Testis (tissue), 3 donors: ENCODE data around the gene PTPN6. TPM values are rescaled to one million over a fixed set of nuclear protein-coding genes. Genes with fewer than 3 reads are reported as not detected.

Experiments used
- DNase-seq: peaks from one replicate; pipeline ENCODE4 v3.0.0-alpha.2; 2019
- H3K27ac ChIP-seq, 2 donors: fragments of 200-600 bp; sonication (generic); one replicate each; pipeline ENCODE4 v1.5.1; 2019
- H3K27me3 ChIP-seq: fragments of 200-600 bp; sonication (generic); one replicate; pipeline ENCODE4 v1.5.1; 2019
- H3K36me3 ChIP-seq: fragments of 200-600 bp; sonication (generic); one replicate; pipeline ENCODE4 v1.5.1; 2017; ENCODE audit warnings: low read depth; ENCODE audit errors: missing control alignments
- H3K4me1 ChIP-seq: fragments of 200-600 bp; sonication (generic); one replicate; pipeline ENCODE4 v1.5.1; 2019
- H3K4me3 ChIP-seq, 2 donors: fragments of 200-600 bp; sonication (generic); one replicate each; pipeline ENCODE4 v1.5.1; 2017 to 2019
- H3K9me3 ChIP-seq: fragments of 200-600 bp; sonication (generic); one replicate; pipeline ENCODE4 v1.5.1; 2017
- CTCF ChIP-seq, 3 experiments: fragments of 450-650 bp in 2 of 3; fragments of 200-600 bp in 1 of 3; sonication (generic) in 1 of 3; IDR thresholded peaks; one replicate each; pipeline ENCODE4 v1.5.1; 2016 to 2019; ENCODE audit warnings: antibody characterized with exemption in 3 of 3, mild to moderate bottlenecking in 2 of 3, moderate library complexity in 1 of 3
- POLR2A ChIP-seq: fragments of 450-650 bp; IDR thresholded peaks from one replicate; pipeline ENCODE4 v1.6.1; 2017; ENCODE audit warnings: antibody characterized with exemption, mild to moderate bottlenecking, moderate library complexity
- WGBS, 2 donors: methylation state at CpG; one replicate each; pipeline ENCODE4 v1.1.5; 2018; 5-methylcytosine and 5-hydroxymethylcytosine counted together
- intact Hi-C: fragments of 100-400 bp; cut with DNase I; formaldehyde crosslinking; loops from one replicate; pipeline ENCODE4 v1.15.1; 2023; ENCODE audit warnings: low total_unique reads
- polyA plus RNA-seq: library from polyadenylated mRNA; stranded (reverse); fragments of 350-450 nt; fragmentation: Illumina TruSeq; extraction: RNeasy Lipid Tissue Mini Kit (QIAGEN cat#74804); gene quantifications from one replicate; pipeline ENCODE4 v1.2.3, GENCODE V29; 2014; ENCODE audit warnings: low read depth, low replicate concordance; ENCODE audit not compliant: insufficient read depth
- total RNA-seq, 2 donors: library from RNA; depleted of rRNA; stranded (reverse); fragments of >200 nt; gene quantifications; one replicate each; pipeline ENCODE4 v1.2.3, GENCODE V29; 2016

Gene PTPN6
- total and polyA plus RNA-seq, 3 donors from 2014 or later = 3.7 to 19.1 (median 9.1) TPM

GRCh38 chr12:6938353-6939190, 12.6 kb upstream of the PTPN6 start:
- Histone ChIP-seq H3K9me3 (no peaks in the 10 kb centered on the region), H3K36me3 (no peaks in the 10 kb centered on the region), H3K4me3 (peak overlapping the region; percentile 70 to 79), H3K27me3 (no peaks in the 10 kb centered on the region), H3K4me1 (peaks cover 35% of the 10 kb centered on the region), H3K27ac (peak overlapping the region; percentile 88 to 94)
- DNase-seq = no peak
- WGBS, 2 donors = 59 to 63% methylated on average over 9 to 32 of the region's 32 CpGs
- TF ChIP-seq CTCF (IDR thresholded peaks at IDR 0.05) (no peak), POLR2A (no peak)
- intact Hi-C loops = no loop called here

GRCh38 chr12:6939191-6939540, 12.0 kb upstream of the PTPN6 start:
- Histone ChIP-seq H3K27me3 (no peaks in the 10 kb centered on the region), H3K4me3 (no peak overlapping the region), H3K4me1 (peaks cover 30% of the 10 kb centered on the region), H3K27ac (no peak overlapping the region), H3K9me3 (no peaks in the 10 kb centered on the region), H3K36me3 (no peaks in the 10 kb centered on the region)
- TF ChIP-seq POLR2A = no peak
- no peak for TF ChIP-seq CTCF (IDR thresholded peaks at IDR 0.05)
- DNase-seq = no peak
- intact Hi-C loops = no loop called here
- WGBS, 2 donors = 58 to 71% methylated on average over 2 of the region's 2 CpGs

- peaks cover 46% of the 10 kb centered on the region for H3K4me1 ChIP-seq
- H3K9me3 ChIP-seq = no peaks in the 10 kb centered on the region
- no peak for DNase-seq
- intact Hi-C loops = loop anchor here (10.0 kb wide), 1 partner anchor 154 kb away; the partner anchor contains the start of gene C1R
- TF ChIP-seq CTCF (IDR thresholded peaks at IDR 0.05) (no peak), POLR2A (no peak)
- H3K36me3 ChIP-seq = no peaks in the 10 kb centered on the region
- 81 to 87% methylated on average over 11 to 12 of the region's 12 CpGs for WGBS, 2 donors
- no peaks in the 10 kb centered on the region for H3K27me3 ChIP-seq
- no peak overlapping the region for H3K4me3 ChIP-seq
- H3K27ac ChIP-seq = no peak overlapping the region
Measured at GRCh38 chr12:6941267-6941666, 9.9 kb upstream of the PTPN6 start.

GRCh38 chr12:6941782-6942181, 9.4 kb upstream of the PTPN6 start:
- peaks cover 47% of the 10 kb centered on the region for H3K4me1 ChIP-seq
- H3K27me3 ChIP-seq = no peaks in the 10 kb centered on the region
- no peak for DNase-seq
- WGBS, 2 donors = 68 to 72% methylated on average over 12 of the region's 12 CpGs
- H3K9me3 ChIP-seq = no peaks in the 10 kb centered on the region
- intact Hi-C loops = loop anchor here (10.0 kb wide), 1 partner anchor 153 kb away; the partner anchor contains the start of gene C1R
- H3K27ac ChIP-seq = no peak overlapping the region
- H3K4me3 ChIP-seq = no peak overlapping the region
- TF ChIP-seq CTCF (IDR thresholded peaks at IDR 0.05) (no peak), POLR2A (no peak)
- no peaks in the 10 kb centered on the region for H3K36me3 ChIP-seq

GRCh38 chr12:6942331-6942665, 8.9 kb upstream of the PTPN6 start:
- WGBS, 2 donors = 72 to 79% methylated on average over 11 of the region's 11 CpGs
- Histone ChIP-seq H3K9me3 (no peaks in the 10 kb centered on the region), H3K27ac (peak overlapping the region; percentile 96 to 97), H3K4me3 (no peak overlapping the region), H3K4me1 (peaks cover 42% of the 10 kb centered on the region), H3K36me3 (no peaks in the 10 kb centered on the region), H3K27me3 (no peaks in the 10 kb centered on the region)
- TF ChIP-seq CTCF (IDR thresholded peaks at IDR 0.05) (no peak), POLR2A (no peak)
- no peak for DNase-seq
- intact Hi-C loops = loop anchor here (10.0 kb wide), 1 partner anchor 153 kb away; the partner anchor contains the start of gene C1R
